OCI-LY7 (cell line): Measurements from ENCODE around the gene AGBL4. TPM values are rescaled to one million over a fixed set of nuclear protein-coding genes. Genes with fewer than 3 reads are reported as not detected.

Experiments
- BruUV-seq: library from RNA; stranded (reverse); fragments of 400-500 nt; replicated peaks from 2 replicates; lab custom pipeline; 2021; lab: Mats Ljungman, UMichigan
- CTCF ChIA-PET: fragments of 300-600 bp; sonication (Branson Sonifier 250); formaldehyde crosslinking; loops from one replicate; lab custom pipeline; 2022; ENCODE audit warnings: antibody characterized with exemption; ENCODE audit not compliant: unreplicated experiment; lab: Charles Lee
- POLR2A ChIA-PET: fragments of 300-600 bp; sonication (Branson Sonifier 250); formaldehyde crosslinking; loops from one replicate; lab custom pipeline; 2022; ENCODE audit warnings: antibody characterized with exemption; lab: Charles Lee
- DNase-seq: peaks from one replicate; pipeline ENCODE4 v3.0.0-alpha.2; 2015; ENCODE audit warnings: low spot score
- H2AFZ ChIP-seq: fragments of 200-600 bp; sonication (generic), shearing (Covaris generic); 2 replicates; pipeline ENCODE4 v1.6.1; 2014; ENCODE audit warnings: mild to moderate bottlenecking, antibody characterized with exemption, low read length, moderate library complexity
- H3K27ac ChIP-seq: fragments of 200-600 bp; sonication (generic); 2 replicates; pipeline ENCODE4 v1.5.1; 2014; ENCODE audit warnings: mixed run types, low read depth, mild to moderate bottlenecking, moderate library complexity, low read length, inconsistent platforms; ENCODE audit not compliant: poor library complexity, severe bottlenecking
- H3K36me3 ChIP-seq: fragments of 200-600 bp; sonication (generic); 2 replicates; pipeline ENCODE4 v1.6.1; 2014; ENCODE audit warnings: mild to moderate bottlenecking, antibody characterized with exemption, low read length, moderate library complexity, mixed read lengths; ENCODE audit not compliant: insufficient read depth
- H3K4me1 ChIP-seq: fragments of 200-600 bp; sonication (generic); 2 replicates; pipeline ENCODE4 v1.5.1; 2014; ENCODE audit warnings: mild to moderate bottlenecking, low read length; ENCODE audit not compliant: insufficient read depth, poor library complexity, severe bottlenecking
- H3K4me2 ChIP-seq: fragments of 200-600 bp; sonication (generic); 2 replicates; pipeline ENCODE4 v1.6.1; 2014; ENCODE audit warnings: mild to moderate bottlenecking, low read length
- H3K4me3 ChIP-seq: fragments of 200-600 bp; sonication (generic); 2 replicates; pipeline ENCODE4 v1.5.1; 2014; ENCODE audit warnings: mild to moderate bottlenecking, low read depth, low read length; ENCODE audit not compliant: poor library complexity, severe bottlenecking
- H3K79me2 ChIP-seq: fragments of 200-600 bp; sonication (generic); 2 replicates; pipeline ENCODE4 v1.6.1; 2016; ENCODE audit warnings: low read depth, mild to moderate bottlenecking, low read length, moderate library complexity, mixed read lengths; ENCODE audit not compliant: insufficient read depth
- H3K9me2 ChIP-seq: fragments of 200-600 bp; sonication (generic); 2 replicates; pipeline ENCODE4 v1.6.1; 2016; ENCODE audit warnings: mild to moderate bottlenecking, low read length, mixed read lengths; ENCODE audit not compliant: insufficient read depth
- H3K9me3 ChIP-seq: fragments of 200-600 bp; sonication (generic); 2 replicates; pipeline ENCODE4 v1.6.1; 2014; ENCODE audit warnings: mild to moderate bottlenecking, mixed run types, low read length, mixed read lengths
- H4K20me1 ChIP-seq: fragments of 200-600 bp; sonication (generic); 2 replicates; pipeline ENCODE4 v1.6.1; 2014; ENCODE audit warnings: mild to moderate bottlenecking, antibody characterized with exemption, low read length, moderate library complexity, mixed read lengths; ENCODE audit not compliant: insufficient read depth
- CTCF ChIP-seq: fragments of 200-600 bp; sonication (generic); conservative IDR thresholded peaks from 2 replicates; pipeline ENCODE4 v1.5.1; 2014; ENCODE audit warnings: mild to moderate bottlenecking, antibody characterized with exemption, low read length, moderate library complexity, mixed read lengths
- EZH2phosphoT487 ChIP-seq: fragments of 200-600 bp; sonication (generic); IDR thresholded peaks from 2 replicates; pipeline ENCODE4 v1.6.1; 2018; ENCODE audit warnings: low read depth, borderline replicate concordance, mild to moderate bottlenecking, mixed run types, antibody characterized with exemption, low read length, moderate library complexity, mixed read lengths
- intact Hi-C: fragments of 100-400 bp; cut with micrococcal nuclease; formaldehyde crosslinking; loops from one replicate; pipeline ENCODE4 v1.10.0; 2022; ENCODE audit not compliant: unreplicated experiment
- total RNA-seq, 2 experiments: library from RNA; depleted of rRNA in 1 of 2; stranded (reverse); fragments of >200 nt in 1 of 2; shearing (Covaris generic) in 1 of 2; gene quantifications; 2 replicates each; pipeline ENCODE4 v1.2.3, GENCODE V29; 2014 to 2022

The AGBL4 gene
- total RNA-seq, 2 experiments from 2014 or later: not detected

- TF ChIP-seq EZH2phosphoT487: no peak
- TF ChIP-seq CTCF: no peak
- intact Hi-C loops: no loop called here
- no peaks in the 10 kb centered on the region for H3K36me3 ChIP-seq
- H3K4me3 ChIP-seq: no peak overlapping the region
- no peaks in the 10 kb centered on the region for H3K4me1 ChIP-seq
- BruUV-seq: no TSS peak
- H3K9me3 ChIP-seq: no peaks in the 10 kb centered on the region
- no peaks in the 10 kb centered on the region for H3K9me2 ChIP-seq
- no peak for DNase-seq
- H4K20me1 ChIP-seq: no peaks in the 10 kb centered on the region
- H2AFZ ChIP-seq: no peak overlapping the region
- POLR2A ChIA-PET: interaction anchor here (0.6 kb wide), 1 partner anchor 9 kb away, joined by 3 read pairs; no protein-coding TSS in a partner anchor
- CTCF ChIA-PET: no interaction called here
- no peak overlapping the region for H3K27ac ChIP-seq
- H3K4me2 ChIP-seq: no peak overlapping the region
- H3K79me2 ChIP-seq: no peaks in the 10 kb centered on the region
Measured at GRCh38 chr1:48617252-48617651, 1406.5 kb downstream of the AGBL4 start.

- TF ChIP-seq CTCF (no peak), EZH2phosphoT487 (no peak)
- Histone ChIP-seq H3K4me1 (no peaks in the 10 kb centered on the region), H4K20me1 (no peaks in the 10 kb centered on the region), H3K4me2 (no peak overlapping the region), H3K79me2 (no peaks in the 10 kb centered on the region), H3K36me3 (no peaks in the 10 kb centered on the region), H3K9me3 (no peaks in the 10 kb centered on the region), H2AFZ (no peak overlapping the region), H3K9me2 (no peaks in the 10 kb centered on the region), H3K4me3 (no peak overlapping the region), H3K27ac (no peak overlapping the region)
- no TSS peak for BruUV-seq
- no peak for DNase-seq
- intact Hi-C loops: no loop called here
- CTCF ChIA-PET: no interaction called here
- POLR2A ChIA-PET: interaction anchor here (0.6 kb wide), 1 partner anchor 10 kb away, joined by 3 read pairs; no protein-coding TSS in a partner anchor
Measured at GRCh38 chr1:48616710-48617109, 1407.0 kb downstream of the AGBL4 start.

GRCh38 chr1:48611841-48612240, 1411.9 kb downstream of the AGBL4 start:
- ChIA-PET POLR2A (no interaction called here), CTCF (no interaction called here)
- Histone ChIP-seq H3K9me2 (no peaks in the 10 kb centered on the region), H3K36me3 (no peaks in the 10 kb centered on the region), H3K9me3 (no peaks in the 10 kb centered on the region), H3K4me2 (no peak overlapping the region), H3K4me1 (no peaks in the 10 kb centered on the region), H3K79me2 (no peaks in the 10 kb centered on the region), H4K20me1 (no peaks in the 10 kb centered on the region), H3K4me3 (no peak overlapping the region), H2AFZ (no peak overlapping the region), H3K27ac (no peak overlapping the region)
- BruUV-seq: no TSS peak
- DNase-seq: no peak
- TF ChIP-seq CTCF (no peak), EZH2phosphoT487 (no peak)
- intact Hi-C loops: no loop called here
